Lung (tissue), 12 donors: ENCODE results near the gene SSX2IP. TPM values are rescaled to one million over a fixed set of nuclear protein-coding genes. Genes with fewer than 3 reads are reported as not detected.

Source experiments
- ATAC-seq: fragments of 200-7000 bp; cut with Tn5 transposase; one replicate; pipeline ENCODE4 v1.9.1; 2020; ENCODE audit warnings: moderate number of reproducible peaks; ENCODE audit not compliant: insufficient read depth, low FRiP score
- DNase-seq, 3 donors: peaks; one replicate each; pipeline ENCODE4 v3.0.0-alpha.2; 2013 to 2017
- H3K27ac ChIP-seq, 2 donors: one replicate each; pipeline ENCODE4 v1.5.1; 2013; ENCODE audit warnings: mild to moderate bottlenecking in 2 of 2, moderate library complexity in 2 of 2, control low read depth in 1 of 2, inconsistent platforms in 1 of 2, low read depth in 1 of 2, low read length in 1 of 2
- H3K27me3 ChIP-seq, 3 donors: one replicate each; pipeline ENCODE4 v1.5.1; 2013; ENCODE audit warnings: low read length in 2 of 3; ENCODE audit not compliant: control insufficient read depth in 3 of 3, insufficient read depth in 3 of 3
- H3K36me3 ChIP-seq, 4 donors: one replicate each; pipeline ENCODE4 v1.5.1; 2013; ENCODE audit warnings: low read length in 4 of 4, mild to moderate bottlenecking in 1 of 4, moderate library complexity in 1 of 4; ENCODE audit not compliant: control insufficient read depth in 4 of 4, insufficient read depth in 4 of 4
- H3K4me1 ChIP-seq, 5 donors: one replicate each; pipeline ENCODE4 v1.5.1; 2013; ENCODE audit warnings: low read length in 5 of 5, mild to moderate bottlenecking in 2 of 5, moderate library complexity in 1 of 5; ENCODE audit not compliant: control insufficient read depth in 5 of 5, insufficient read depth in 5 of 5
- H3K4me3 ChIP-seq: one replicate; pipeline ENCODE4 v1.5.1; 2013; ENCODE audit warnings: mild to moderate bottlenecking, control low read depth, moderate library complexity
- H3K9ac ChIP-seq, 2 donors: one replicate each; pipeline ENCODE4 v1.5.1; 2013; ENCODE audit warnings: low read length in 2 of 2, control low read depth in 1 of 2; ENCODE audit not compliant: insufficient read depth in 1 of 2
- H3K9me3 ChIP-seq, 4 donors: one replicate each; pipeline ENCODE4 v1.5.1; 2013; ENCODE audit warnings: low read length in 3 of 4, mild to moderate bottlenecking in 1 of 4, moderate library complexity in 1 of 4; ENCODE audit not compliant: control insufficient read depth in 4 of 4, insufficient read depth in 3 of 4
- CTCF ChIP-seq: IDR thresholded peaks from 2 replicates; pipeline ENCODE4 v1.5.1; 2012; ENCODE audit warnings: mild to moderate bottlenecking; ENCODE audit errors: control extremely low read depth, extremely low read depth
- WGBS, 2 donors: extraction: QIAGEN DNeasy Blood & Tissue Kit; methylation state at CpG; one replicate each; pipeline ENCODE4 v1.1.7; 2013; 5-methylcytosine and 5-hydroxymethylcytosine counted together
- polyA plus RNA-seq, 2 donors: library from polyadenylated mRNA; stranded (reverse); fragments of 200-250 nt; gene quantifications; one replicate each; pipeline ENCODE4 v1.2.1, GENCODE V29; 2013
- total RNA-seq, 2 donors: library from RNA; depleted of rRNA in 1 of 2; stranded (reverse); fragments of >200 nt in 1 of 2; gene quantifications; one replicate each; pipeline ENCODE4 v1.2.1, GENCODE V29; 2014 to 2021
- donor health status: control.
- donor health status: control.
- donor health status: Bipolar disorder and iron deficiency.
- donor health status: healthy.
- donor health status: DM: yes; HTN: yes; CAD: no.

The SSX2IP gene
- total and polyA plus RNA-seq, 4 donors = 2.7 to 12.1 (median 5.1) TPM

DNA sequence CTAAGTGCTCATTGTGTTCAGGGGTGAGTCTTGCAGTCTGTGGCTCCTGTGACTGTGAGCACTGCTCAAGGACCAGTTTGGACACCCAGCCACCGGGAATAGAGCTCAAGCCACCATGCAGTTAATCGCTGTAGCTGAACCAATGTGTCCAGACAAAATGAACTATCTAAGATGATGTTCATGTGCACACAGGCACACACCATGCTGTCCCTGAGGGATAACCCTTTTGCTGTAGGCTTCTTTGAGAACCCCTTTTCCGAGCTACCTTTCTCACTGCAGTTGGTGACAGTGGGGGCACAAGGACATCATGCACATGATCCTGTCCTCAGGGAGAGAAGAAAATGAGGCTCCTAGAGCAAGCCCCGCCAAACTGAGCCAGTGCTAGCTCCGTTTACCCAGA is 65.4 kb downstream of the SSX2IP start:
- H3K4me1 ChIP-seq = peaks cover 0 to 4% (median 0%) of the 10 kb centered on the region in 5 donors
- no peak for ATAC-seq
- WGBS, 2 donors = 94 to 97% methylated on average over 5 of the region's 5 CpGs
- no peak overlapping the region for H3K4me3 ChIP-seq
- no peaks in the 10 kb centered on the region for H3K9me3 ChIP-seq
- H3K27me3 ChIP-seq = no peaks in the 10 kb centered on the region
- no peaks in the 10 kb centered on the region for H3K36me3 ChIP-seq
- no peak overlapping the region for H3K27ac ChIP-seq
- TF ChIP-seq CTCF = no peak
- no peak for DNase-seq
- H3K9ac ChIP-seq = no peak overlapping the region

DNA sequence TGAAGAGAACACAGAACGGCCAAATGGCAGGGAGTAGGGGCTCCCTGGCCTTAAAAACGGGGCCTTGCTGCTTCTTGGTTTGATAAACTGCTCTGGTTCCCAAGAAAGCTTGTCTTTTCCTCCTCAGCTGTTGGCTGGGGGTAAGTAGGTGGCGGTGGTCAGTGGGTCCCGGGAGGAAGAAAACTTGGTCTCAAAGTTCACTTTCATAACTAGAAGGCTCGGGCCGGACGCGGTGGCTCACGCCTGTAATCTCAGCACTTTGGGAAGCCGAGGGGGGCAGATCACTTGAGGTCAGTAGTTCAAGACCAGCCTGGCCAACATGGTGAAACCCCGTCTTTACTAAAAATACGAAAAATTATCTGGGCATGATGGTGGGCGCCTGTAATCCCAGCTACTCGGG is 68.7 kb downstream of the SSX2IP start:
- peaks cover 0 to 4% (median 0%) of the 10 kb centered on the region in 3 donors for H3K27me3 ChIP-seq
- DNase-seq (no peak), ATAC-seq (no peak)
- H3K36me3 ChIP-seq = no peaks in the 10 kb centered on the region
- no peak overlapping the region for H3K27ac ChIP-seq
- no peaks in the 10 kb centered on the region for H3K9me3 ChIP-seq
- 89 to 90% methylated on average over 14 of the region's 14 CpGs for WGBS, 2 donors
- H3K4me3 ChIP-seq = no peak overlapping the region
- no peak overlapping the region for H3K9ac ChIP-seq
- TF ChIP-seq CTCF = no peak
- H3K4me1 ChIP-seq = peaks cover 0 to 7% (median 0%) of the 10 kb centered on the region in 5 donors

- H3K27me3 ChIP-seq = peaks cover 0 to 4% (median 0%) of the 10 kb centered on the region in 3 donors
Observed at GRCh38 chr1:84620720-84621313, 69.4 kb downstream of the SSX2IP start.

More at GRCh38 chr1:84620720-84621313, 69.4 kb downstream of the SSX2IP start:
- DNase-seq (peak; percentile 69 to 81 (median 72)), ATAC-seq (peak; percentile 96)
- Histone ChIP-seq H3K27ac (peak overlapping the region in 1 of 2 donors; percentile 55), H3K36me3 (no peaks in the 10 kb centered on the region), H3K9ac (peak overlapping the region; percentile 67 to 71), H3K4me1 (peaks cover 0 to 7% (median 0%) of the 10 kb centered on the region in 5 donors), H3K4me3 (peak overlapping the region; percentile 5), H3K9me3 (no peaks in the 10 kb centered on the region)
- 1 to 2% methylated on average over 27 to 46 of the region's 46 CpGs for WGBS, 2 donors
- TF ChIP-seq CTCF = peak; percentile 40
